ENCODE measurements around the gene HCRTR1. TPM values are rescaled to one million over a fixed set of nuclear protein-coding genes. Genes with fewer than 3 reads are reported as not detected.

HCRTR1 gene
- not detected for total RNA-seq

- Mint-ChIP-seq H3K4me1 (ENCODE audit: low read depth) (peaks cover 2% of the 10 kb centered on the region), H3K27ac (no peak within 1 kb of the TSS), H3K36me3 (ENCODE audit: low read depth) (no peaks in the 10 kb centered on the region), H3K27me3 (ENCODE audit: low read depth) (peaks cover 32% of the 10 kb centered on the region), H3K4me3 (peak within 1 kb of the TSS; percentile 40), H3K9me3 (no peaks in the 10 kb centered on the region)
- CTCF ChIA-PET = interaction anchor here (0.5 to 1.9 kb wide), 9 partner anchors 16 to 223 kb away, joined by 3 to 8 read pairs (median 3); no protein-coding TSS in a partner anchor
- intact Hi-C loops (cut with micrococcal nuclease) = no loop called here
- no peak for DNase-seq
Measured at GRCh38 chr1:31617218-31617915, at the start of gene HCRTR1. Gene HCRTR1, plus strand, starts transcription at chr1:31617689. Its CDS starts 1,504 bp downstream, at chr1:31619193.

- H3K27me3 Mint-ChIP-seq (ENCODE audit: low read depth) = peaks cover 5% of the 10 kb centered on the region
- H3K9me3 Mint-ChIP-seq = no peaks in the 10 kb centered on the region
- H3K27ac Mint-ChIP-seq = no peak overlapping the region
- no peak overlapping the region for H3K4me3 Mint-ChIP-seq
- no peaks in the 10 kb centered on the region for H3K4me1 Mint-ChIP-seq (ENCODE audit: low read depth)
- intact Hi-C loops (cut with micrococcal nuclease) = no loop called here
- no peaks in the 10 kb centered on the region for H3K36me3 Mint-ChIP-seq (ENCODE audit: low read depth)
- DNase-seq = no peak
- CTCF ChIA-PET = interaction anchor here (1.3 to 1.4 kb wide), 2 partner anchors 19 to 221 kb away, joined by 3 to 4 read pairs; no protein-coding TSS in a partner anchor
Measured at GRCh38 chr1:31567956-31568570, 49.4 kb upstream of the HCRTR1 start.

GRCh38 chr1:31568895-31569595 is 48.4 kb upstream of the HCRTR1 start:
- intact Hi-C loops (cut with micrococcal nuclease) = no loop called here

GRCh38 chr1:31569596-31570173 is 47.8 kb upstream of the HCRTR1 start:
- Mint-ChIP-seq H3K9me3 (no peaks in the 10 kb centered on the region), H3K4me1 (ENCODE audit: low read depth) (no peaks in the 10 kb centered on the region), H3K36me3 (ENCODE audit: low read depth) (no peaks in the 10 kb centered on the region), H3K4me3 (no peak overlapping the region), H3K27ac (no peak overlapping the region), H3K27me3 (ENCODE audit: low read depth) (peaks cover 2% of the 10 kb centered on the region)
- DNase-seq = no peak
- intact Hi-C loops (cut with micrococcal nuclease) = no loop called here
- CTCF ChIA-PET = interaction anchor here (0.6 to 0.8 kb wide), 2 partner anchors 21 to 70 kb away, joined by 3 read pairs; no protein-coding TSS in a partner anchor

More at GRCh38 chr1:31568895-31569595, 48.4 kb upstream of the HCRTR1 start:
- H3K27ac Mint-ChIP-seq = no peak overlapping the region
- H3K9me3 Mint-ChIP-seq = no peaks in the 10 kb centered on the region
- no peak overlapping the region for H3K4me3 Mint-ChIP-seq
- DNase-seq = no peak
- H3K4me1 Mint-ChIP-seq (ENCODE audit: low read depth) = no peaks in the 10 kb centered on the region
- H3K36me3 Mint-ChIP-seq (ENCODE audit: low read depth) = no peaks in the 10 kb centered on the region
- peaks cover 2% of the 10 kb centered on the region for H3K27me3 Mint-ChIP-seq (ENCODE audit: low read depth)
- CTCF ChIA-PET = interaction anchor here (0.6 to 1.4 kb wide), 3 partner anchors 20 to 50 kb away, joined by 3 to 4 read pairs (median 3); no protein-coding TSS in a partner anchor

GRCh38 chr1:31570228-31570627 is 47.3 kb upstream of the HCRTR1 start:
- H3K9me3 Mint-ChIP-seq = no peaks in the 10 kb centered on the region
- no peak overlapping the region for H3K27ac Mint-ChIP-seq
- no peaks in the 10 kb centered on the region for H3K36me3 Mint-ChIP-seq (ENCODE audit: low read depth)
- peaks cover 2% of the 10 kb centered on the region for H3K27me3 Mint-ChIP-seq (ENCODE audit: low read depth)
- DNase-seq = no peak
- intact Hi-C loops (cut with micrococcal nuclease) = no loop called here
- no peaks in the 10 kb centered on the region for H3K4me1 Mint-ChIP-seq (ENCODE audit: low read depth)
- H3K4me3 Mint-ChIP-seq = no peak overlapping the region
- CTCF ChIA-PET = interaction anchor here (0.6 to 0.8 kb wide), 2 partner anchors 21 to 69 kb away, joined by 3 read pairs; no protein-coding TSS in a partner anchor

- CTCF ChIA-PET = interaction anchor here (0.6 kb wide), 1 partner anchor 358 kb away, joined by 4 read pairs; no protein-coding TSS in a partner anchor
- Mint-ChIP-seq H3K9me3 (no peaks in the 10 kb centered on the region), H3K27me3 (ENCODE audit: low read depth) (peaks cover 5% of the 10 kb centered on the region), H3K27ac (no peak overlapping the region), H3K36me3 (ENCODE audit: low read depth) (no peaks in the 10 kb centered on the region), H3K4me1 (ENCODE audit: low read depth) (no peaks in the 10 kb centered on the region), H3K4me3 (no peak overlapping the region)
- intact Hi-C loops (cut with micrococcal nuclease) = no loop called here
- no peak for DNase-seq
Measured at GRCh38 chr1:31570906-31571305, 46.6 kb upstream of the HCRTR1 start.

- no peak overlapping the region for H3K27ac Mint-ChIP-seq
- H3K27me3 Mint-ChIP-seq (ENCODE audit: low read depth) = peaks cover 11% of the 10 kb centered on the region
- H3K4me3 Mint-ChIP-seq = no peak overlapping the region
- CTCF ChIA-PET = interaction anchor here (0.6 kb wide), 1 partner anchor 359 kb away, joined by 4 read pairs; no protein-coding TSS in a partner anchor
- no peak for DNase-seq
- peaks cover 1% of the 10 kb centered on the region for H3K4me1 Mint-ChIP-seq (ENCODE audit: low read depth)
- no peaks in the 10 kb centered on the region for H3K9me3 Mint-ChIP-seq
- H3K36me3 Mint-ChIP-seq (ENCODE audit: low read depth) = no peaks in the 10 kb centered on the region
- intact Hi-C loops (cut with micrococcal nuclease) = no loop called here
Measured at GRCh38 chr1:31571340-31572295, 45.9 kb upstream of the HCRTR1 start.

GRCh38 chr1:31572323-31573104 is 45.0 kb upstream of the HCRTR1 start:
- Mint-ChIP-seq H3K4me1 (ENCODE audit: low read depth) (peaks cover 1% of the 10 kb centered on the region), H3K9me3 (no peaks in the 10 kb centered on the region), H3K27me3 (ENCODE audit: low read depth) (peaks cover 13% of the 10 kb centered on the region), H3K36me3 (ENCODE audit: low read depth) (no peaks in the 10 kb centered on the region), H3K4me3 (no peak overlapping the region), H3K27ac (no peak overlapping the region)
- CTCF ChIA-PET = no interaction called here
- no peak for DNase-seq
- intact Hi-C loops (cut with micrococcal nuclease) = no loop called here

- intact Hi-C loops (cut with micrococcal nuclease) = no loop called here
- H3K36me3 Mint-ChIP-seq (ENCODE audit: low read depth) = no peaks in the 10 kb centered on the region
- CTCF ChIA-PET = no interaction called here
- H3K27ac Mint-ChIP-seq = no peak overlapping the region
- no peak overlapping the region for H3K4me3 Mint-ChIP-seq
- H3K27me3 Mint-ChIP-seq (ENCODE audit: low read depth) = peaks cover 13% of the 10 kb centered on the region
- DNase-seq = no peak
- H3K4me1 Mint-ChIP-seq (ENCODE audit: low read depth) = peaks cover 1% of the 10 kb centered on the region
- no peaks in the 10 kb centered on the region for H3K9me3 Mint-ChIP-seq
Measured at GRCh38 chr1:31573261-31573660, 44.2 kb upstream of the HCRTR1 start.

GRCh38 chr1:31574749-31575368 is 42.6 kb upstream of the HCRTR1 start:
- intact Hi-C loops (cut with micrococcal nuclease) = no loop called here
- H3K36me3 Mint-ChIP-seq (ENCODE audit: low read depth) = no peaks in the 10 kb centered on the region
- H3K4me1 Mint-ChIP-seq (ENCODE audit: low read depth) = peaks cover 1% of the 10 kb centered on the region
- peaks cover 13% of the 10 kb centered on the region for H3K27me3 Mint-ChIP-seq (ENCODE audit: low read depth)
- DNase-seq = no peak
- CTCF ChIA-PET = no interaction called here
- no peak overlapping the region for H3K4me3 Mint-ChIP-seq
- H3K27ac Mint-ChIP-seq = no peak overlapping the region
- no peaks in the 10 kb centered on the region for H3K9me3 Mint-ChIP-seq
